Stomach (tissue), 4 donors: ENCODE results near the gene MTA3.

Source experiments
- CTCF ChIP-seq, 7 experiments: fragments of 450-650 bp in 4 of 7; fragments of 200-600 bp in 3 of 7; sonication (generic) in 3 of 7; IDR thresholded peaks; one replicate each; pipeline ENCODE4 v1.5.1; 2016 to 2019; ENCODE audit warnings: antibody characterized with exemption in 7 of 7, control low read depth in 2 of 7, mild to moderate bottlenecking in 1 of 7
- EP300 ChIP-seq: sonication (generic); formaldehyde crosslinking; IDR thresholded peaks from one replicate; pipeline ENCODE4 v1.6.1; 2017; ENCODE audit warnings: antibody characterized with exemption
- POLR2A ChIP-seq, 4 donors: fragments of 450-650 bp; IDR thresholded peaks; one replicate each; pipeline ENCODE4 v1.6.1; 2016; ENCODE audit warnings: antibody characterized with exemption in 4 of 4, control low read depth in 2 of 4, mild to moderate bottlenecking in 1 of 4, moderate library complexity in 1 of 4
- POLR2AphosphoS5 ChIP-seq, 3 donors: sonication (generic); formaldehyde crosslinking; IDR thresholded peaks; one replicate each; pipeline ENCODE4 v1.6.1; 2016; ENCODE audit warnings: antibody characterized with exemption in 3 of 3

GRCh38 chr2:42741140-42741539, 172.7 kb downstream of the MTA3 start:
- TF ChIP-seq POLR2A (IDR thresholded peaks at IDR 0.05) (no peak), CTCF (IDR thresholded peaks at IDR 0.05) (no peak), POLR2AphosphoS5 (IDR thresholded peaks at IDR 0.05) (no peak), EP300 (no peak)
